Esophagus squamous epithelium (tissue), 5 donors: ENCODE measurements around the gene NOC4L. TPM values are rescaled to one million over a fixed set of nuclear protein-coding genes. Genes with fewer than 3 reads are reported as not detected.

Experiments used
- DNase-seq: peaks from one replicate; lab custom pipeline; 2025; lab: John Stamatoyannopoulos, UW
- H3K27ac ChIP-seq, 4 donors: fragments of 200-600 bp; sonication (generic); one replicate each; pipeline ENCODE4 v1.5.1; 2016 to 2019; ENCODE audit warnings: mild to moderate bottlenecking in 1 of 4
- H3K27me3 ChIP-seq, 4 donors: fragments of 200-600 bp; sonication (generic); 1 replicate in 3 of 4; 2 replicates in 1 of 4; pipeline versions ENCODE4 v1.5.1 to v1.6.0; 2017 to 2021; ENCODE audit warnings: antibody characterized with exemption in 1 of 4
- H3K36me3 ChIP-seq, 3 donors: fragments of 200-600 bp; sonication (generic); one replicate each; pipeline ENCODE4 v1.5.1; 2016 to 2019
- H3K4me1 ChIP-seq, 3 donors: fragments of 200-600 bp; sonication (generic); one replicate each; pipeline ENCODE4 v1.5.1; 2017 to 2019
- H3K4me3 ChIP-seq, 4 donors: fragments of 200-600 bp; sonication (generic); 1 replicate in 3 of 4; 2 replicates in 1 of 4; pipeline ENCODE4 v1.5.1; 2016 to 2019; ENCODE audit warnings: mild to moderate bottlenecking in 2 of 4, moderate library complexity in 1 of 4
- H3K9me3 ChIP-seq, 3 donors: fragments of 200-600 bp; sonication (generic); one replicate each; pipeline ENCODE4 v1.5.1; 2016 to 2019
- POLR2A ChIP-seq, 4 donors: fragments of 450-650 bp; IDR thresholded peaks; one replicate each; pipeline ENCODE4 v1.6.1; 2017; ENCODE audit warnings: antibody characterized with exemption in 4 of 4, mild to moderate bottlenecking in 4 of 4, moderate library complexity in 3 of 4
- WGBS, 2 donors: methylation state at CpG; one replicate each; pipeline ENCODE4 v1.1.5; 2018; 5-methylcytosine and 5-hydroxymethylcytosine counted together
- intact Hi-C: fragments of 100-400 bp; cut with DNase I; formaldehyde crosslinking; loops from one replicate; pipeline ENCODE4 v1.15.0; 2022
- total RNA-seq, 4 donors: library from RNA; depleted of rRNA; stranded (reverse); fragments of >200 nt; gene quantifications; one replicate each; pipeline ENCODE4 v1.1.0, GENCODE V29; 2016
- TF ChIP-seq, protein P1 (sequence below), 6 experiments: fragments of 450-650 bp in 4 of 6; fragments of 200-600 bp in 2 of 6; sonication (generic) in 2 of 6; IDR thresholded peaks; one replicate each; pipeline ENCODE4 v1.5.1; 2016 to 2019; ENCODE audit warnings: antibody characterized with exemption in 6 of 6, mild to moderate bottlenecking in 4 of 6, moderate library complexity in 4 of 6
- donor health status: DM: yes; HTN: yes; CAD: no.

The NOC4L gene
- total RNA-seq, 4 donors from 2014 or later: 9.6 to 12.1 (median 11.1) TPM

DNA sequence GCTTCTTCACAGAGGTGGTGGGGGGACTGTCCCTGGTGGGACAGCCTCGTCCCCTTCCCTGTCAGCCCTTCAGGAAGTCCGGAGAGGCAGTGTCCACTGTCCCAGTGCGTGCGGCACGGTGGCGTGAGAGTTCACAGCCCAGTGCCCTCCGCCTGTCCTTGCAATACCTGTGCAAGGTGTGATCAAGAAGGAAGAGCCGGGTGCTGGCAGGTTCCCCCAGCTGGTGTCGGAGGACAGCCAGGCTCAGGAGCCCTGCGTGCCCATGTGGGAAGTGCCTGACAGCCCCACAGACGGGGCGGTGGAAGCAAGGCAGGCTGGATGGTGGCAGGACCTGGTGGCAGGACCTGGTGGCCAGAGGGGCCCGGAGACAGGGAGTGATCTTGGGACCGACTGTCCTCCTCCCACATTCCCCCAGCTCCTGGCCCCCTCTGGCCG is 16.4 kb downstream of the NOC4L start:
- H3K27ac ChIP-seq: no peak overlapping the region
- H3K4me3 ChIP-seq: no peak overlapping the region
- H3K27me3 ChIP-seq: peaks cover 0 to 29% (median 0%) of the 10 kb centered on the region in 4 donors
- intact Hi-C loops: no loop called here
- WGBS, 2 donors: 93% methylated on average over 3 of the region's 15 CpGs; no CpG with 5 or more reads in 1 of the 2 donors
- no peaks in the 10 kb centered on the region for H3K9me3 ChIP-seq
- DNase-seq: no peak
- peaks cover 12 to 20% (median 17%) of the 10 kb centered on the region in 3 donors for H3K4me1 ChIP-seq
- H3K36me3 ChIP-seq: peaks cover 0 to 5% (median 0%) of the 10 kb centered on the region in 3 donors
- no peak for TF ChIP-seq POLR2A (IDR thresholded peaks at IDR 0.05)
- TF ChIP-seq, protein P1, sequence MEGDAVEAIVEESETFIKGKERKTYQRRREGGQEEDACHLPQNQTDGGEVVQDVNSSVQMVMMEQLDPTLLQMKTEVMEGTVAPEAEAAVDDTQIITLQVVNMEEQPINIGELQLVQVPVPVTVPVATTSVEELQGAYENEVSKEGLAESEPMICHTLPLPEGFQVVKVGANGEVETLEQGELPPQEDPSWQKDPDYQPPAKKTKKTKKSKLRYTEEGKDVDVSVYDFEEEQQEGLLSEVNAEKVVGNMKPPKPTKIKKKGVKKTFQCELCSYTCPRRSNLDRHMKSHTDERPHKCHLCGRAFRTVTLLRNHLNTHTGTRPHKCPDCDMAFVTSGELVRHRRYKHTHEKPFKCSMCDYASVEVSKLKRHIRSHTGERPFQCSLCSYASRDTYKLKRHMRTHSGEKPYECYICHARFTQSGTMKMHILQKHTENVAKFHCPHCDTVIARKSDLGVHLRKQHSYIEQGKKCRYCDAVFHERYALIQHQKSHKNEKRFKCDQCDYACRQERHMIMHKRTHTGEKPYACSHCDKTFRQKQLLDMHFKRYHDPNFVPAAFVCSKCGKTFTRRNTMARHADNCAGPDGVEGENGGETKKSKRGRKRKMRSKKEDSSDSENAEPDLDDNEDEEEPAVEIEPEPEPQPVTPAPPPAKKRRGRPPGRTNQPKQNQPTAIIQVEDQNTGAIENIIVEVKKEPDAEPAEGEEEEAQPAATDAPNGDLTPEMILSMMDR (IDR thresholded peaks at IDR 0.05): no peak

GRCh38 chr12:132161036-132161781 is 17.0 kb downstream of the NOC4L start:
- no peak for DNase-seq
- Histone ChIP-seq H3K9me3 (no peaks in the 10 kb centered on the region), H3K4me3 (no peak overlapping the region), H3K27me3 (peaks cover 0 to 29% (median 0%) of the 10 kb centered on the region in 4 donors), H3K27ac (no peak overlapping the region), H3K4me1 (peaks cover 12 to 20% (median 17%) of the 10 kb centered on the region in 3 donors), H3K36me3 (peaks cover 0 to 5% (median 0%) of the 10 kb centered on the region in 3 donors)
- TF ChIP-seq, protein P1 (IDR thresholded peaks at IDR 0.05): no peak
- no peak for TF ChIP-seq POLR2A (IDR thresholded peaks at IDR 0.05)
- 58 to 69% methylated on average over 8 to 10 of the region's 14 CpGs for WGBS, 2 donors
- intact Hi-C loops: no loop called here

- Histone ChIP-seq H3K9me3 (no peaks in the 10 kb centered on the region), H3K27me3 (peaks cover 0 to 29% (median 0%) of the 10 kb centered on the region in 4 donors), H3K4me1 (peaks cover 12 to 20% (median 17%) of the 10 kb centered on the region in 3 donors), H3K4me3 (peak overlapping the region in 1 of 4 donors; percentile 51), H3K27ac (no peak overlapping the region), H3K36me3 (peaks cover 0 to 5% (median 0%) of the 10 kb centered on the region in 3 donors)
- no peak for TF ChIP-seq POLR2A (IDR thresholded peaks at IDR 0.05)
- TF ChIP-seq, protein P1 (IDR thresholded peaks at IDR 0.05): no peak
- DNase-seq: no peak
- 31 to 45% methylated on average over 17 of the region's 17 CpGs for WGBS, 2 donors
- intact Hi-C loops: no loop called here
Measured at GRCh38 chr12:132161796-132162507, 17.7 kb downstream of the NOC4L start.

DNA sequence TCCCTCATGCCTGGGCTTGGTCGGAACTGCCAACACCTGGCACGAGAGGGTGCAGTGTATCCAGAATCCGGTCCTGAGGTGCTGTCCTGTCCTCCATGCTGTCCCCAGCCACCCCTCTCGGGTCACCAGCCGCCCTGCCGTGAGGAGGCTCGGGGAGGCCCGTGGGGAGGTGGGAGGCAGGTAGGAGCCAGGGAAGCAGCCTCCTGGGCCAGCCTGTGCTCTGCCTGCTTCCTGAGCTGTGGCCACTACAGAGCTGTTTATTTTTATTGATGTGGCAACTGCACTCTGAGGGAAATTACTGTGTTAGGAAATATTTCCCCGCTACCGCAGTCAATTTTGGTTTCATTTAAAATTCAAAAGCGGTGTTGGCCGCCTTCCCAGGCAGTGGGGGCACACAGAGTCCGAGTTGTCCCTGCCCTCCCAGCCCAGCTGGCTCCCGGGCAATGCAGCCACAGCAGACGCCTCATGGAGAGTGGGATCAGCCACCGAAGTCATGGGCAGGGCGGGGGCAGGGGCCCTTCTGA is 18.3 kb downstream of the NOC4L start:
- no peaks in the 10 kb centered on the region for H3K9me3 ChIP-seq
- H3K27ac ChIP-seq: peak overlapping the region in 1 of 4 donors; percentile 34
- peaks cover 12 to 20% (median 17%) of the 10 kb centered on the region in 3 donors for H3K4me1 ChIP-seq
- intact Hi-C loops: no loop called here
- peaks cover 0 to 5% (median 0%) of the 10 kb centered on the region in 3 donors for H3K36me3 ChIP-seq
- TF ChIP-seq POLR2A (IDR thresholded peaks at IDR 0.05): no peak
- TF ChIP-seq, protein P1 (IDR thresholded peaks at IDR 0.05): no peak
- DNase-seq: no peak
- peak overlapping the region in 2 of 4 donors; percentile 13 to 51 for H3K4me3 ChIP-seq
- 16% methylated on average over 7 to 12 of the region's 17 CpGs for WGBS, 2 donors
- peaks cover 0 to 35% (median 0%) of the 10 kb centered on the region in 4 donors for H3K27me3 ChIP-seq
